GM18519 (cell line): ENCODE data around the gene MBNL2.

ENCODE experiments used
- ATAC-seq: cut with Tn5 transposase; IDR thresholded peaks from one replicate; pipeline ENCODE4 v1.9.1; 2021; ENCODE audit warnings: mild to moderate bottlenecking, moderate library complexity; ENCODE audit not compliant: unreplicated experiment, low FRiP score

Gene MBNL2

DNA sequence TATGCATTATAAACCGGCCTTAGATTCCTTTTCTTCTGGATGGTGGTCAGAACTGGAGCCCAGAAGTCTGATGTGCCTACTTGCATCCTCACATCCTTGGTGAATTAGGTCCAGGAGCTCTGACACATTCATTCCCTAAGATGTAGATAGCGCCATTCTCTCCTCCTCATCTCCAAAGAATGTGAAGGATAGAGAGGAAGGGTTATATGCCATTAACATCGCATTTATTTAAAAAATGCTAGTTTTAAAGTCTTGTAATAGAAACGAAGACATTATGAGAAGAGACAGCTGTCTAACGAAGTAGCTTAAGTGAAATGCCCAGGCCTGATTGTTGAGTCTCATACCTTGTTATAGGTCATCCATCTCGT, 9.7 kb downstream of the MBNL2 start:
- ATAC-seq = no peak

DNA sequence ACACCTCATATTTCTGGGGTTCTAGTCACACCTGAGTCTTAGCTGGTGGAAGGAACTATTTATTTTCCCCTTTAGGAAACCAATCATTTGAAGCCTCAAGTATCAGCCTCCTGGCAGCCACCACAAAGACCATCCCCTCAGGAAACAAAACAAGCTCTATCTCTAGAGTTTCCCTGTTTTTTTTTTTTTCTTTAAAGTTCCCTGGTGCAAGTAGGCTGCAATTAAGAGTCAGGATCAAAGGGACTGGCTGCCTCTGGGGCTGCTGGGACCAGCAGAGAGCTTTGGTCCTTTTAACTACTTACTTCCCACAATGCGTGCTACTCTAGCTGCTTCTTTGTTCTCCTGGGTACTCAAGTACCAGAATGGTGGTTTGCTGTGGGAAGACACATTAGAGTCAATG, 11.4 kb downstream of the MBNL2 start:
- no peak for ATAC-seq

GRCh38 chr13:97234236-97234635, 12.1 kb downstream of the MBNL2 start:
- no peak for ATAC-seq

GRCh38 chr13:97234742-97235141, 12.6 kb downstream of the MBNL2 start:
- ATAC-seq = no peak

- ATAC-seq = no peak
Observed at GRCh38 chr13:97235549-97236231, 13.6 kb downstream of the MBNL2 start.

DNA sequence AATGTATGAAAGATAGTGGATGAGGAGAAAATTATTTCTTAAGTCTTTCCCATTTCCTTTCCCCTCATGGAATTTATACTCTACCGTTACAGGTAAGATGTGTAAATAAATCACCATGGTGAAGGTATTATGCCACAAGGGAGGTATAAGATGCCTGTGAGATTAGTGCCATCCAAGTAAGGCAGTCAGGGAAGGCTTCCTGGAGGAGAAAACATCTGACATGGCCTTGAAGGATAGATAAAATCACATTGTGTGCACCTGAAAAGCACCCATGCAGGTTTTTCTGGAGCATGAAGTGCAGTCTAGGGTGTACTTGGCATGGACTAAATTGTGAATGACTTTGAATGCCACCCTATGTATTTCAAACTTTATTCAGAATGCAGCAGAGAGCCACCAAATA, 15.3 kb downstream of the MBNL2 start:
- ATAC-seq = no peak

GRCh38 chr13:97238432-97238831, 16.3 kb downstream of the MBNL2 start:
- no peak for ATAC-seq

GRCh38 chr13:97238883-97239282, 16.8 kb downstream of the MBNL2 start:
- no peak for ATAC-seq

DNA sequence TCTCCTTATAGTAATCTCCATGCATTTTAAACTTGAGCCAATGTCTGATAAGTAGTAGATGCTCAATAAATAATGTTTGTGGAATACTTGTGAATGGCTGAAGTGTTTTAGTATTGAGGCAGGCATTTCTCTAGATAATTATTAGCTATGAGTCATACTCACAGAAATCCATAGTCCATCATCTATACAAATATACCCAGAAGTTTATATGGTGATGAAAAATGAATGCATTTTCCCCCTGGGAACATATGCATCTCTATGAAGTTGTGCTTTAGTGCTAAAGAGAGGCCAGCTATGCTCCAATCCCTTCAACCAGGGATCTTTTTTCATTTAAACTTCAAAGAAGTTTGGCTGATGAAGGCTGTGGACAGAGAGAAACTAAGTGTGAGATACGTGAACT, 17.2 kb downstream of the MBNL2 start:
- no peak for ATAC-seq

DNA sequence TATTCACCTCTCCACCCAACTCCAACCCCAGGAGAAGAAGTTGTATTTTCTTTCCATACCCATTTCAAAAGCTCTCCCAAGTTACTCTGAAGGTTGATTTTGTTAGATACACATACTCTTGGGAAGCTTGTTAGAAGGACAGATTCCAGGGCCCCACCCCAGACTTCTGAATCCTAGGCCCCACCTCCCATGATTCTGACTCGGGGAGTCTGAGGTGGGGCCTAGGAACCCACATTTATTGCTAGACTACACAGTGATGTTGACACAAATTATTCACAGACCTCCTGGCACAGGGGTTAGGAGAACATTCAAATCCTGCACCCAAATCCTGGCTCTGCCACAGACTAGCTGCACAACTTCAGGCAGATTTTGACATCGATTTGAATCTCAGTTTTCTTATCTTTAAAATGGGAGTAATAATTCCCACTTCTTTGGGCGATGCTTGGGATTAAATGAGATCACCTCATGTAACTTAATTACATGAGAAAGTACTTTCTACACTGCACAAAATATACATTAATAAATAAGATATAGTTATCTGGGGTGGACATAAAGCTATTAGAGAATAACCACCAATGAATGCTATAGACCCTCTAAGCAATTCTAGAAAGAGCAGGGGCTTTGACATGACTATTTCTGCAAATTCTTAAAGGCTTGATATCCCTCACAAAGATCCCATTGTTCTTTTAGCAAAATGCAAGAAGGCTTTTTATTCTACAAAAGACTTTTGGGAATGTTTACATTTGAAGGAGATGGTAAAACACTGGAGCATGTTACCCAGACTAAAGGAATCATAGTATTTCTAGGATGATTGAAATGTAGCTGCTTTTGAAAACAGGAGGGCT, 18.0 kb downstream of the MBNL2 start:
- ATAC-seq = no peak

DNA sequence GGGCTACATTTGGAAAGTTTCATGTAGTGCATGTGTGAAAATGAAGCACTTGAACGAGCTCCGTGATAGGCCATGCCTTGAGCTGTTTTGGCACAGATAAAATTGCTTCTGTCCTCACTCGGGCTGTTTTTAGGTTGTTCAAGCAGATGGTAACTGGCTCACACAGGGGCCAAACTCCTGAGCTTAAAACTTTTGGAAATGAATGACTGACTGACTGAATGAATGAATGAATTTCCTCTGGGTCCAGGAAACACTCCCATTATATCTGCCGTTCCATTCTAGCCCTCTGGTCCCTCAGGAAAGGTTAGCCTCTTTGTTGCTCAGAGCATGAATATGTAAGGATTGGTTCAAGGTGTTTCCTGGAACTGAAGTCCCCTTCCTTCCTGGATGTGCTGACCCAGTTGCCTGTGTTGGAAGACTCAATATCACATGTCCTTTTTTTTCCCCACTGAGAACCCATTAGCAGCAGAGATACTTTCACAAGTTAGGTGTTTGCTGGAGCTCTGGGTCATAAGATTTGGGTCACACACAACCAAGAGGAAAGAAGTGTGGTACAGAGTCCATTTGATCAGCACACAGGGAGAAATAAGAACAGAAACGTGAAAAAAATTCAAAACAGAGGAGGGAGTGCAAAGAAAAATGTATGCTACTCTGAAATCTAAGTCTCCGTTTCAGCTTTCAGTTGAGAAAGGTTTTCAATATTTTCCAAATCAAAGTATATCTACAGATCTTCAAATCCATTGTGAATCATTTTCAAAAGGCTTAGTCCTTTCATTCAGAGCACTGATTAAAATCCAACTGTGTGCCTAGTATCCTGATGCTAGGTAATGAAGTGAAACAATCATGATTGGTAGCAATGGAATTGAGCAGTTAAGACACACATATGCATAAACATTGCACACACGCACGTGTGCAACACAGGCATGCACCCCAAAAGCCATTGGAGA, 18.9 kb downstream of the MBNL2 start:
- no peak for ATAC-seq

DNA sequence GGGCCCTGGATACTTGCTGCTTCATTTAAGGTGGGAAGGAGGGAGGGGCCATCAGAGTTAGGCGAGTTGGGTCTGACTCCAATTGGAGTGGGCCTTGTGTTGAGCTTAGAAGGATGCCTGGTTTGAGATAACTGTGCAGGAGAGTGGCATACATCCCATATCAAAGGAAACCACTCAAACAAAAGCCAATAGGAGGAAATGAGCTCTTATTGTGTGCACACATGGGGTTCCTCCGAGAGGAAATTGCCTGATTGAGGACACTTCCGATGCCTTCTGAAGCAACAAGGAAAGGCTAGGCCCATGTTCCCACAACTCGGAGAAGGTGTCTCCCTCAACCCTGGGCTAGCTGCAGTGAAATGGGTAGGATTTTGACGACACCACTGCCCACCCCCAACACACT, 19.6 kb downstream of the MBNL2 start:
- no peak for ATAC-seq

GRCh38 chr13:97242755-97243497, 20.8 kb downstream of the MBNL2 start:
- ATAC-seq = no peak

GRCh38 chr13:97243915-97244781, 22.0 kb downstream of the MBNL2 start:
- no peak for ATAC-seq

DNA sequence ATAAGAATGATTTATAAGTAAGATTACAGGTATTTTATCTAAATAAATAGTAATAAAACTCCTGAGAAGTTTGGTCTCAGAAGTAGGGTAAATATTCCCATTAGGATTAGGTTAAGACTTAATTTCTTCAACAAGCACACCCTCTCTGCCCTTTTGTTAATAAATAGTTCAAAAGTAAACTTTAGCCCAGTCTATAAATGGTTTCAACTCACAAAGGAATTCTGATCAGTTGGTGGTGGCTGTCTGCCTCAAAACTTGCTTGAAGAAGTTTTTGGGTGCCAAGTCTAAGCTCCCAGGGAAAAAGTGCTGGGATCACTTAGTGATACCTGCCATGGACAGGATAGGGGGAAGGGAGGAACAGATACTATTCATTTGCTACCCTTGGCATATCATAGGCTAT, 22.9 kb downstream of the MBNL2 start:
- ATAC-seq = no peak

GRCh38 chr13:97246596-97247158, 24.5 kb downstream of the MBNL2 start:
- ATAC-seq = no peak

GRCh38 chr13:97248243-97248642, 26.1 kb downstream of the MBNL2 start:
- ATAC-seq = no peak

DNA sequence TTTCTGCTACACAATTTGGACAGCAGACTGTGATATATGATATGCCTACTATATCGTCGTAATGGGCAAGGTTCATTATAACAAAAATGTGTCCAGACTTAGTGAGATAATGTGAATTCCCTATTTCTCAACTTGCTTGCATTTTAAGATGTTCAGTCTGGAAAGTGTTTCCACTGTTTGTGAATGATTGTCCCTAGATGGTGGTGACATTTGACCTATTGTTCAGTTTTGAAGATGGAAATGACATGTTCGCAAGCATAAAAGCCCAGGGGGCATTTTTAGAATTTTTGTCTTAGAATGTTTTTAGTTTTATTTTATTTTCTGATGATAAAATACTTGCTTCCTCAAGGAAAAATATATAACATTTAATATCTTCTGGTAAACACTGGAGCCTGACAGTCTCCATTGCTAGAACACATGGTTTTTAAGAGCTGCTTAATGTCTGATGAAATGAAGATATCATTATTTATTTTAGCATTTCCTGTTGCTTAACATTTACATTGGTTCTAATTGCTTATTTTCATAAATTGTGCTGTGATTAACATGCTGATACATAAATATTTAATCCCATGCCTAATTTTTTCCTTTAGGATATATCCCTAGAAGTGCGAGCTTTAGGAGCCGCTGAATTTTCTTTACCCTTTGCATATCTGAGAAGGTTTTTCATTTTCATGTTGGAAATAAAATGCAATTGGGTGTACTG, 27.1 kb downstream of the MBNL2 start:
- no peak for ATAC-seq
